IPS DF 19.7 (cell line): ENCODE measurements around the gene PYDC1.
"Not testable (repeated sequence)": the region's sequence is repeated elsewhere in the genome, so short reads cannot be mapped to it uniquely, and the experiment has no call there.

Experiments
- DNase-seq: peaks from one replicate; pipeline ENCODE4 v3.0.0-alpha.2; 2013; ENCODE audit warnings: low read depth, low spot score

Gene PYDC1

DNA sequence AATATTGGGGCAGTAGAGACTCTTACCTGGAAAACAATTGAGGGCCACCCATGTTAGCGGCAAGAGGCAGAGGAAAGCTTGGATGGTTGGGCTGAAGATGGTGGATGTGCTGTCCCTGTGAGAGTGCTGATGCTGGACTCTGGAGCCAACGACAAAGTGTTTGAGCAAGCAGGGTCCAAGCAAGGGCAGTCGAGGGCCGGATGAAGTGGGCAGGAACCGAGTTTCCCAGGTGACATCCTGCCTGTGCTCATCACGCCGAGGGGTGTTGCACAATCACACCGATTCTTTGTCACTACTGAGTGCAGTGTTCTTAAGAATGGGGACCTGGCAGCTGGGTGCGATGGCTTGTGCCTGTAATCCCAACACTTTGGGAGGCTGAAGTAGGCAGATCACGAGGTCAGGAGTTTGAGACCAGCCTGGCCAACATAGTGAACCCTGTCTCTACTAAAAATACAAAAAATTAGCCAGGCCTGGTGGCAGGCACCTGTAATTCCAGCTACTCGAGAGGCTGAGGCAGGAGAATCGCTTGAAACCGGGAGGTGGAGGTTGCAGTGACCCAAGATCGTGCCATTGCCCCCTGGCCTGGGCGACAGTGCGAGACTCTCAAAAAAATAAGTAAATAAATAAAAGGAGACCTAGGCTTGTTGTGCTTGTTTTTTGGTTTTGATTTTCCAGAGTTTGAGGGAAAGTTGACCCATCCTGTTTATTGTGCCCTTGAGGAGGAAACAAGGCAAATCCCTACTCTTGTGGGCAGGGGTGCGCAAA, 20.4 kb downstream of the PYDC1 start:
- no peak for DNase-seq

DNA sequence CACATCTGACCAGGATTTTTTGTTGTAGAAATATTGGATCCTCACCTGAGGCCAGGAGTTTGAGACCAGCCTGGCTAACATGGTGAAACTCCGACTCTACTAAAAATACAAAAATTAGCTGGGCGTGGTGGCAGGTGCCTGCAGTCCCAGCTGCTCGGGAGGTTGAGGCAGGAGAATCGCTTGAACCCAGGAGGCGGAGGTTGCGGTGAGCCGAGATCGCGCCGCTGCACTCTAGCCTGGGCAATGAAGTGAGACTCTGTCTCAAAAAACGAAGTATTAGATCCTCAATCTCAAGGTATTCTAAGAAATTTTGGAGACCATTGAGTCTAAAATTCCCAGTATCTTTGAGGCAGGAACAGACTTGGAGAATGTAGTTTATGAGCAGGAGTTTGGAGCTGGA, 21.1 kb downstream of the PYDC1 start:
- not testable (repeated sequence) for DNase-seq

DNA sequence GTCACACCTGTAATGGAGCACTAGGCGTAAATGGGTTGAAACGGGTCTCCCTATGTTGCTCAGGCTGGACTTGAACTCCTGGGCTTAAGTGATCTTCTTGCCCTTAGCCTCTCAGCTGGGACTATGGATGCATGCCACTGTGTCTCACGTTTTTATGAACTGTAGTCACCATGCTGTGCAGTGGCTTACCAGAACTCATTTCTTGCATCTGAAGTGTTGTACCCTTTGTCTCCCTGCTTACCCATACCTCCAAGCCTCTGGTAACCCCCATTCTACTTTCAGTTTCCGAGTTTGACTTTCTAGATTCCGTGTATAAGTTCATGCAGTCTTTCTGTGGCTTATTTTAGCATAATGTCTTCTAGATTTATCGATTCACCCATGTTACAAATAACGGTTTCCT, 22.0 kb downstream of the PYDC1 start:
- no peak for DNase-seq

DNA sequence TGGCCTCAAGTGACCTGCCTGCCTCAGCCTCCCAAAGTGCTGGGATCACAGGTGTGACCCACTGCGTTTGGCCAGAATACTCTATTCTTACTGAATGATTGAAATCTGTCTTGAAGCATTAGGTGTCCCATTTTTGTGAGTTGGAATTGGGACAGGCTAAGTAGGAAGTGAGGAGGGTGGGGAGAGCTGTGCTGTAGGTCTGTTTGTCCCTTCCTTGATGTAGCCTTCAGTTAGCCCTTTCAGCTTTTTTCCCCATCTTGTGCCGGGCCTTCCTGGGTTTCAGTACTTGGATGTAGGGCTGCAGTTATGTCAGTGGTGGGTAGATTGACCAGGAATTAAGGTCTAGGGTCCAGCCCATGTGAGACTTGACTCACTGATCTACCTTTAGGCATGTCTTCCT, 23.1 kb downstream of the PYDC1 start:
- DNase-seq: no peak

DNA sequence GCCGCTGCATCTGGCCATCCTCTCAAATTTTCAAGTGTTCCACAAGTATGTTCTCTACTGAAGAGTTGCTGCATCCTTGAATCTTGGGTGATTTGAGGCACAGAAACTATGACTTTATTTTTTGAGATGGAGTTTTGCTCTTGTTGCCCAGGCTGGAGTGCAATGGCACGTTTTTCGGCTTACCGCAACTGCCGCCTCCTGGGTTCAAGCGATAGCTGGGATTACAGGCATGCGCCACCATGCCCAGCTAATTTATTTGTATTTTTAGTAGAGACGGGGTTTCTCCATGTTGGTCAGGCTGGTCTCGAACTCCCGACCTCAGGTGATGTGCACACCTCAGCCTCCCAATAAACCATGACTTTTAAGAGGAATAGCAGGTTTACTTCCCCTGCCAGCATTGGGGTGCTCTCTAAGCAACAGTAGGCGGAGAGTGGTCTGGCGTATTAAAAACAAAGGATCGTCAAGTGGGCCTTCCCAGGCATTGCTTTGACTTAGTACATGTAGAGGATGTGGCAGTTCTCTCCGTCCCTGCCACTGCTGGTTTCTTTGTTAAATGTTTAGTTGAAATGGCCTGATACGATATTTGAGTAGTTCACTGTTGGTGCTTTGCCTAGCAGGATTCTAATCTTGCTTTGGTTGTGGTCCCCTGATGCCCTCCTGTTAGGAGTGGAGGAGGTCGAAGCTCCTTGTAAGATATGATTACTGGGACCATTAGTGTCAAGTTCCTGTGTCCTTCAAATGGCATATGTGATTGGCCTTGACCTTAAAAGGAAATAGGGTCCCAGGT, 23.9 kb downstream of the PYDC1 start:
- DNase-seq: no peak

DNA sequence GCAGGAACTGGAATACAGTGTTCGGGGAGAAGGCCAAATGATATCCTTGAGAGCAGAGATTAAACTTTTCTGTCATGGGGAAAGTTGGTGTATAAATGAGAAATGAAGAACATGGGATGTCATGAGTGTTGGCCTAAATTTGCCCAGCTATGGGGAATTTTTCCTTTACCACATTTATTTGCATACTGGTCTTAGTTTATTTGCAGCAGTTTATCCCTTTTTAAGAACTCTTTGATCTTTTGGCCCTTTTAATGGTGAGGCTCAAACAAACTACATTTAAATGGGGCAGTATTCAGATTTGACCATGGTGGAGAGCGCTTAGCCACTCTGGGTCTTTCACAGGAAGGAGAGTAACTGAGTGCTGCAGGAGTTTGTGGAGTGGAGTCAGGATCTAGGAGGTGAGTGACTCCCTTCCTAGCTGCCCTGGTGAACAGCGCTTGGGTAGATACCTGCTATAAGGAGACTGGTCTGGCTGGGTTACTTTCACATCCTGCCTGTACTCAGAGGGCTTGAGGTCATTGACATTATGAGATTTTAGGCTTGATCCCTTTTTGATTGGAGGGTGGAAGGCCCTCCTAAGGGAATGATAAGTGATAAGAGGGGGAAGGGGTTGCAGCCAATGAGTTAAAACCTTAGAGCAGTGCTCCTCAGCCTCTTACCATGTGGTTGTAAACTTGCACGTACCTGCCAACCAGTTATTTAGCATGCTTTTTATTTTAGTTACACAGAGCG, 25.1 kb downstream of the PYDC1 start:
- no peak for DNase-seq

DNA sequence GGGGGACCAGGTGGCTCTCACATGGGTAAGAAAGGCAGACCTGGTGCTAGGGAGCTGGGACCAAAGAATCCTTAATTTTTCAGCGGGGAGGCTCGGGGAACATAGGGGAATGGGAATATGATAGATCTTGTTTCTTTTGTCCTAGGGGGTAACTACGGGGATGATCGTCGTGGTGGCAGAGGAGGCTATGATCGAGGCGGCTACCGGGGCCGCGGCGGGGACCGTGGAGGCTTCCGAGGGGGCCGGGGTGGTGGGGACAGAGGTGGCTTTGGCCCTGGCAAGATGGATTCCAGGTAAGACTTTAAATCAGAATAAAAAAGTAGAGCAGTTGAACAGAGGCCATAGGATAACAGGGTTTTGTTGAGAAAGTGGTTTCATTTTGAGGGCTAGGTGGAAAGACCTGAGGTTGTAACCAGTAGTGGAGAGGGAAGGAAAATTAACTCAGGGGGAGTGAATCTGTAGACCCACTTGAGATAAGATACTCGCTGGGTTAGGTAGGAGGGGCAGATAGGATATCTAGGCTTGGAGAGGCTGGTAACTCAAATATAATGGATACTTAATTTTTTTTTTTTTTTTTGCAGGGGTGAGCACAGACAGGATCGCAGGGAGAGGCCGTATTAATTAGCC, 26.0 kb downstream of the PYDC1 start:
- DNase-seq: no peak

DNA sequence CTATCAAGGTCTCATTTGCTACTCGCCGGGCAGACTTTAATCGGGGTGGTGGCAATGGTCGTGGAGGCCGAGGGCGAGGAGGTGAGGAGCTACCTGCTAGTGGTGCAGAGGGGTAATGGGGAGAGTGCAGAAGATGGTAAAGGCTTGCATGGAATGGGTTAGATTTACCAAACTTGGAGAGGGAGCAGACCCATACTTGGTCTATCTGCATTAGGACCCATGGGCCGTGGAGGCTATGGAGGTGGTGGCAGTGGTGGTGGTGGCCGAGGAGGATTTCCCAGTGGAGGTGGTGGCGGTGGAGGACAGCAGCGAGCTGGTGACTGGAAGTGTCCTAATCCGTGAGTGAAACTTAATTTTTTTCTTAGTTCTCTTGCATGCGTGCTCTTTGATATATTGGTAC, 26.9 kb downstream of the PYDC1 start:
- DNase-seq: no peak

DNA sequence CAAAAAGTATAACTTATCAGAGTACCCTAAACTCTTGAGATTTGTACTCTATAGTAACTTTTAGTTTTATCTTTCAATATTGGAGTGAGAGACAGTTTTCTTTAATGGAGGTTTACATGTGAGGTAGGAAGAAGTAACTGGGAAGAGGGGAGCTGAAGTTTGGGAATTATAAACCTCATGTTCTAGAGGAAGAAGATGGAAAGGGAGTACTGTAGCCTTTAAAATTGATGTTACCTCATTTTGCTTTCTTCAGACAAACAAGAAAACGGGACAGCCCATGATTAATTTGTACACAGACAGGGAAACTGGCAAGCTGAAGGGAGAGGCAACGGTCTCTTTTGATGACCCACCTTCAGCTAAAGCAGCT, 27.5 kb downstream of the PYDC1 start:
- DNase-seq: no peak

DNA sequence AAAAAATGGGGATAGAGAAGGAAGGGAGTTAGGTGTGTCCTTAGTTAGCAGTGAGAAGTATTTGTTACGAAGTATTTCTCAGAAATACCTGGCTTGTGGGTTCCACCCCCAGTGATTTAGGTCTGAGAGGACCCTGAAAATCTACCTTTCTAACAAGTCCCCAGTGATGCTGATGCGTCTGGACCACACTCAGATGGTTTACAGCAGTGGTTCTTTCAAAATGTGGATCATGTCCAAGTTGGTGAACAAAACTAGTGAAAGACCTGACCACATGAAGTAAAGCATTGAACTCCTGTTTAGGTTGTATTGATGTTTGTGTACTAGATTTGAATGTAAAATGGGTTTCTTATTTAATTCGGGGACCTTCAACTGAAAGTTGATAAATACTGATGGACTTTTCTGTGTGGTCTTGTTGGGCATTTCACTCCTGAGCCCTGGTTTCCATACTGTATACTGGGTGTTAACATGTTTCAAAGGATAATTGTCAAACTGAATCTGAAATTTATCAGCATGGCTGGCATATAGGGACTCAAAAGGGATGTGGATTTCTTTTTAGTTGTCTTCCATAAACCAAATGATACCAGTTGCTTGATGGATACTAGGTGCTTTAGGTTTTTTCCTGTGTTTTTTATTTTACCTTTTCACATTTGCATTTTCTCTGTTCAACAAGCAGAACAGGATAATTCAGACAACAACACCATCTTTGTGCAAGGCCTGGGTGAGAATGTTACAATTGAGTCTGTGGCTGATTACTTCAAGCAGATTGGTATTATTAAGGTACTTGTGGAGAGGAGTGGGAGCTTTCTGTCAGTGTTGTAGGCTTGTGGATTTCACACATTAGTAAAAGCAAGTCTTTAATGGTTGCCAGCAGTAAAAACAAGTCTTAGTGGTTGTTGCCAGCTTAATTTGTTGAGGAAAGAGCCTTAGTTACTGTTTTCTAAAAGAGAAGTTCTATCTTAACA, 28.2 kb downstream of the PYDC1 start:
- no peak for DNase-seq

DNA sequence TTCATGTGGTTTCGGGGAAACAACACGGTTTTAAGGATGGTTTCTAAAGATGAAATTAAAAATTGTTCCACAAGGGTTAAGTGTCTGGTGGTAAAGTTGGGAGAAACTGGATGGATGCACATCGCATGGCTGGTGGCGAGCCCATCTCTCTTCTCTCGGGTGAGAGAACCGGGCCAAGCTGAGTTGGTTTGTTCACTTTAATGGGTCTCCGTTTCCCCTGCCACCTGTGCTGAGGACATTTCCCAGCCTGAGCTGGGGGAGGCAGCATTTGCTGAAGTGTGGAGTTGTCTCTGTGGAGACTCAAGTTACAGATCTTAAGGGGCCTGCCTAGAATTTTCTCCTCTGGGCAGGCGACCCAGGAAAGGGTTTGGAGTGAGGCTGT, 29.1 kb downstream of the PYDC1 start:
- DNase-seq: no peak

DNA sequence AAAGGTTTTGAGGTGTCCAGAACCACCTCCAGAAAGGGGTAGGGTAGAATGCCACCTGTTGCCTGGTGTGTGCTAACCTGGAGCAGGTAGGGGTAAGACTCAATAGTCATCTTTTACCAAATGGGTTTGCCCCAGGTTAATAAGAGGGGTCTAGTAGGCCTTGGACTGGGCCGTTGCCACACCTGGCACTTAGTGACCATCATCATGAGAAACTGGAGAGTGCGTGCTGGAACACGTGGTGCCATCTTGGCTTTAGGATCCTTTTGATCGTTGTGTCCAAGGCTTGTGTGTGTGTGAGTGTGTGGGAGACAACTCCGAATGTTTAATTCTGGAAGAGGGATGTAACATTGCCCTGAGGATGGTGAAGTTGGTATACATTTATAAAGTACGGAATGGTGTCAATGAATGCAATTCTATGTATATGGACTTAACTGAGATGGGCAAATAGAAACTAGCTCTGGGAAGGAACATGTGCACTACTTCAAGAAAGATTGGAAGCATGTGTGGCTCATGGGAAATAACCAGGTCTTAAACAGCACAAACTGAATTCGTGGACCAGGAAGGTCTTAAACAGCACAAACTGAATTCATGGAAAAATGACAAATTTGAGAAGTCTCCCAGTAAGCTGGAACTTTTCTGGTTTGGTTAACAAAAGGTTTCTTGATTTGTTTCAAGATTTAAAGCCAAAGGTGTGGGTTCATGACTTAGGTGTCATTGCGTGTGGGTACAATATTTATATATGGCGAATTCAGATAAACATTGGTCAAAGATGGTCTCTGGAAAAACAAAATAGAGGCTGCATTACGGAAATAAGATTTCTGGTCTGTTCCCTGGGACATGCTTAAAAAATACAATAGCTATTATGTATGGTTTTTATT, 29.8 kb downstream of the PYDC1 start:
- no peak for DNase-seq

DNA sequence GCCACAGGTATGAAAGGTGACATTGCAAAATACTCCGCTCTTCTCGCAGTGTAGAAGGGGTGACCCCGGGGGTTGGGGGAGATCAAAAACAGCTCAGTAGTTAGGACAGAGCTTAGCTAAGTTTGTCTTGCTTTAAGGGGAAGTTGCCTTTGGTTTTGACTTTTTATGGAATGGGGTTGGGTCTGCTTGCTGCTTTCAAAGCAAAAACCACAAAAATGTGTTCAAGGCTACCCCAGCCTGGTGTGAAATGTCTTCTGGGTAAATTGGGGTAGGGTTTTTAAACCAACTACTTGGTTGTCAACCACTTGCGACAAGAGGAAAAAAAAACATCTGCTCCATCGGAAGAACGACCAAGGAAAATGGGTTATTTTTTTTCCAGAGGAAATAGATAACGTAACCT, 30.8 kb downstream of the PYDC1 start:
- DNase-seq: no peak

DNA sequence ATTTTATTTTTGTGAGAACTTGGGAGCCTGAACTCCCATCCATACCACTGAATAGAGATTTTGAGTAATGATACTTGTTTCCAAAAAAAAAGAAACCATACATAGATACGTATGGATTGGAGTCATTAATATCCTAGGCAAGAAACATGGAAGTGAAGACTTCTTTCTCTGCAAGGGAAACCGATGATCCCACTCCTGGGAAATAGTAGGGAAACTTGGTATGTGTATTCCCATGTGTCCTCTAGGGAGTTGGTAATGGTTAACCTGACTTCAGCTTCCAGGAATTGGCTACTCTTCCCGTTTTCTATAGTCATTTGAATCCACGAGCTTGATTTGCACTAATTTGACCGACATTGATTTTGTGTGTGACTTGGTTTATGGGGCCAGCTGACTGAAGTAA, 31.6 kb downstream of the PYDC1 start:
- no peak for DNase-seq

DNA sequence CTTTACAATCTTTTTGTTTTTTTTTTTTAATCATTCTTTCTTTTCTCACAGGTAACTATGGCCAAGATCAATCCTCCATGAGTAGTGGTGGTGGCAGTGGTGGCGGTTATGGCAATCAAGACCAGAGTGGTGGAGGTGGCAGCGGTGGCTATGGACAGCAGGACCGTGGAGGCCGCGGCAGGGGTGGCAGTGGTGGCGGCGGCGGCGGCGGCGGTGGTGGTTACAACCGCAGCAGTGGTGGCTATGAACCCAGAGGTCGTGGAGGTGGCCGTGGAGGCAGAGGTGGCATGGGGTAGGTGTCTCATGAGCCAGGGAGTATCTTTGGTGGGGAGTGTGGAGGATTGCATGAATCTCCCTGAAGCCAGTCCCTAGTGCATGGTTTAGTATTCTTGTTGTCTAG, 32.0 kb downstream of the PYDC1 start:
- DNase-seq: no peak

DNA sequence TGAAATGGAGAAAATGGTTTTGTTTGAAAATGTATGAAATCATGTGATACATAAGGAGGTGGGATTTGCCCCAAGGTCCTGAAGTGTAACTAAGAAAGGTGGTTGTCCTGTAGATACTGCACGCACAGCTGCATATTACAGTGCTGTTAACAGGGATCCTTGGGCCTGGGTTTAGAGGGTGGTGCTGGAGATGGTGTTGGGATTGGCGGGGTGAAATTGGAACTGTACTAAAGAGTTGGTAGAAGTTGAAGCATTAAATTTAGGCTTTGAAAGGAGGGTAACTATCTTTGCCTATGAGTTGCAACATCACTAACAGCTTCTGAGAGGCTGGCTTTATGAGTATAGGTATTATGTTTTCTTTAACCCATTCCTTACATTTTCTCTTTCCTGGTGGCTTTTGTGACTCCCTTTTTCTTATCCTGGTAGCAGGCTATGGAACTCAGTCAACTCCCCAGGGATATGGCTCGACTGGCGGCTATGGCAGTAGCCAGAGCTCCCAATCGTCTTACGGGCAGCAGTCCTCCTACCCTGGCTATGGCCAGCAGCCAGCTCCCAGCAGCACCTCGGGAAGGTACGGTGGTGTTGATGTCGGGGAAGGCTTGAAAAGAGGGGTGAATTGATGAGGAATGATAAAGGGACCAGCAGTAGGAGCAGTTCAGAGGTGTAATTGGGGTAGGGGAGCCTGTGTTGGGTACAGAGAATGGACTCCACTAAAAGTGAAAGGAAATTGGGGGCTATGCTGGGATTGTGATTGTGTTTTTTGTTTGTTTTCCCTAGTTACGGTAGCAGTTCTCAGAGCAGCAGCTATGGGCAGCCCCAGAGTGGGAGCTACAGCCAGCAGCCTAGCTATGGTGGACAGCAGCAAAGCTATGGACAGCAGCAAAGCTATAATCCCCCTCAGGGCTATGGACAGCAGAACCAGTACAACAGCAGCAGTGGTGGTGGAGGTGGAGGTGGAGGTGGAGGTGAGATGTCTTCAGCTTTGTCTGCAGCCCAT, 33.2 kb downstream of the PYDC1 start:
- DNase-seq: no peak

DNA sequence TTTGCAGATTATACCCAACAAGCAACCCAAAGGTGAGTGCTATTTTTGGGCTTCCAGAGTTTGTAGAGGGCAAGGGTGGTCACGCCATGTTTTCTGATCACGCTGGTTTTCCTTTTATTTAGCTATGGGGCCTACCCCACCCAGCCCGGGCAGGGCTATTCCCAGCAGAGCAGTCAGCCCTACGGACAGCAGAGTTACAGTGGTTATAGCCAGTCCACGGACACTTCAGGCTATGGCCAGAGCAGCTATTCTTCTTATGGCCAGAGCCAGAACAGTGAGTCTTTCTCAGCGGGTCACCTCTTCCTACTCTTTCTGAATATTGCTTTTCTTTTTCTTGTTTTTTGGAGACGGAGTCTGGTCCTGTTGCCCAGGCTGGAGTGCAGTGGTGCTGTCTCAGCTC, 34.5 kb downstream of the PYDC1 start:
- DNase-seq: no peak

DNA sequence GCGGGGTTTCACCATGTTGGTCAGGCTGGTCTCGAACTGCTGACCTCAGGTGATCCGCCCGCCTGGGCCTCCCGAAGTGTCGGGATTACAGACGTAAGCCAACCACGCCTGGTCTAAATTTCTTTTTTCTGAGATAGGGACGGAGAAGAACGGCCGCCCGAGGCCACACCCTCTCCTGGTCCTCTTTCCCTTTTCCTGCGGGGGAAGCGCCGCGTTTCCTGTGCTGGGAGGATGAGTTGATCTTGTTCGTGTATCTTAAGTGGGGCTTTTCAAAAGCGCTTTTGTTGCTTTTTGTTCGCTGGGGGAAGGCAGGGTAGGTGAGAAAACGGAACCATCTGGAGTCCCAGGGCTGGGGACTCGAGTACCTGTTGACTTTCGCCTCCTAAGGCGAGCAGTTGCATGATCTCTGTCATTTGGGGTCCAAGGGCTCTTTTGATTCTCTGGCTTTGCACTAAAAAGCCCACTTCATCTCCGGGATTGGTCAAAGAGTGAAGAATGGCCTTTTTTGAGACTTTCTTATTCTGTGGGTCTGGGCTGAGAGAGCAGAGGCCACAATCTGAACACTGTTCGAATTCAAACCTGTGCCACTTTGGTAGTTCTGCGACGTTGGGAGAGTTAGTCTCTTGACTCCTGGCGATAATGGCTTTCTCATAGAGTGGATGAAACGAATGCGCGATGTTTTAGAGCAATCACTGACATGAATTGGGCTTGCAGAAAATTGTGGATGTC, 35.7 kb downstream of the PYDC1 start:
- no peak for DNase-seq
